Caco-2 (cell line): ENCODE data around the gene ATP8A1. TPM values are rescaled to one million over a fixed set of nuclear protein-coding genes. Genes with fewer than 3 reads are reported as not detected.

Source experiments
- BruUV-seq: library from RNA; stranded (reverse); fragments of 400-500 nt; replicated peaks from 2 replicates; lab custom pipeline; 2021; lab: Mats Ljungman, UMichigan
- CTCF ChIA-PET: fragments of 300-600 bp; sonication (Branson Sonifier 250); formaldehyde crosslinking; loops from one replicate; lab custom pipeline; 2022; ENCODE audit warnings: antibody characterized with exemption; lab: Charles Lee
- POLR2A ChIA-PET: fragments of 300-600 bp; sonication (Branson Sonifier 250); formaldehyde crosslinking; loops from one replicate; lab custom pipeline; 2022; ENCODE audit warnings: antibody characterized with exemption; lab: Charles Lee
- DNase-seq, 2 experiments: peaks; one replicate each; pipeline versions ENCODE4 v3.0.0 to v3.0.0-alpha.2; 2020 to 2022
- H3K27me3 ChIP-seq: replicated peaks from 2 replicates; pipeline ENCODE4 v1.6.0; 2011; ENCODE audit warnings: low read length; ENCODE audit not compliant: control insufficient read depth, insufficient read depth
- H3K36me3 ChIP-seq: 2 replicates; pipeline ENCODE4 v1.5.1; 2011; ENCODE audit warnings: low read length; ENCODE audit not compliant: control insufficient read depth, insufficient read depth
- H3K4me1 ChIP-seq: fragments of 250-450 bp; sonication (Bioruptor Pico); 2 replicates; pipeline ENCODE4 v1.5.1; 2020; ENCODE audit warnings: mild to moderate bottlenecking
- H3K4me3 ChIP-seq: 2 replicates; pipeline ENCODE4 v1.5.1; 2011; ENCODE audit warnings: low read depth, mild to moderate bottlenecking, control low read depth, low read length
- H3K9me3 ChIP-seq: fragments of 250-450 bp; sonication (Bioruptor Pico); 2 replicates; pipeline ENCODE4 v1.5.1; 2020; ENCODE audit warnings: mild to moderate bottlenecking, moderate library complexity
- H3K27ac Mint-ChIP-seq: one replicate; pipeline ENCODE4 v1.8.0; 2022; ENCODE audit warnings: mixed read lengths; ENCODE audit not compliant: unreplicated experiment
- H3K27me3 Mint-ChIP-seq: one replicate; pipeline ENCODE4 v1.8.0; 2022; ENCODE audit warnings: mixed read lengths; ENCODE audit not compliant: insufficient read depth, unreplicated experiment
- H3K36me3 Mint-ChIP-seq: one replicate; pipeline ENCODE4 v1.8.0; 2022; ENCODE audit warnings: mild to moderate bottlenecking, mixed read lengths; ENCODE audit not compliant: insufficient read depth, unreplicated experiment
- H3K4me1 Mint-ChIP-seq: one replicate; pipeline ENCODE4 v1.8.0; 2022; ENCODE audit warnings: low read depth, mixed read lengths; ENCODE audit not compliant: unreplicated experiment
- H3K4me3 Mint-ChIP-seq: one replicate; pipeline ENCODE4 v1.8.0; 2022; ENCODE audit warnings: mild to moderate bottlenecking, moderate library complexity, mixed read lengths; ENCODE audit not compliant: unreplicated experiment
- H3K9me3 Mint-ChIP-seq: one replicate; pipeline ENCODE4 v1.8.0; 2022; ENCODE audit warnings: mixed read lengths; ENCODE audit not compliant: unreplicated experiment
- CTCF ChIP-seq, 2 experiments: fragments of 200-600 bp in 1 of 2; IDR thresholded peaks; 1 replicate in 1 of 2; 2 replicates in 1 of 2; pipeline versions ENCODE4 v1.5.1 to v1.8.0; 2011 to 2022; ENCODE audit warnings: antibody characterized with exemption in 1 of 2, control low read depth in 1 of 2, inconsistent platforms in 1 of 2, low read depth in 1 of 2, low read length in 1 of 2, mild to moderate bottlenecking in 1 of 2, moderate library complexity in 1 of 2; ENCODE audit not compliant: insufficient read depth in 1 of 2, severe bottlenecking in 1 of 2, unreplicated experiment in 1 of 2
- intact Hi-C: fragments of 100-400 bp; cut with micrococcal nuclease; formaldehyde crosslinking; loops from one replicate; pipeline ENCODE4 v1.10.0; 2022; ENCODE audit not compliant: unreplicated experiment
- total RNA-seq: library from RNA; stranded (reverse); gene quantifications from 2 replicates; pipeline ENCODE4 v1.2.3, GENCODE V29; 2022

Gene ATP8A1
- total RNA-seq, 1 experiment from 2014 or later = 9.3 TPM

GRCh38 chr4:42442601-42443000, 214.3 kb downstream of the ATP8A1 start:
- H3K4me1 Mint-ChIP-seq = peaks cover 6% of the 10 kb centered on the region
- no peak for TF ChIP-seq CTCF (IDR thresholded peaks at IDR 0.05; ENCODE audit: insufficient read depth in 1 of 2, low read depth in 1 of 2, low read length in 1 of 2, severe bottlenecking in 1 of 2, unreplicated experiment in 1 of 2)
- H3K9me3 Mint-ChIP-seq = no peaks in the 10 kb centered on the region
- no peaks in the 10 kb centered on the region for H3K27me3 Mint-ChIP-seq
- DNase-seq = no peak
- POLR2A ChIA-PET = no interaction called here
- Histone ChIP-seq H3K4me3 (no peak overlapping the region), H3K9me3 (no peaks in the 10 kb centered on the region), H3K36me3 (no peaks in the 10 kb centered on the region), H3K27me3 (no peaks in the 10 kb centered on the region), H3K4me1 (no peaks in the 10 kb centered on the region)
- H3K4me3 Mint-ChIP-seq = no peak overlapping the region
- intact Hi-C loops = no loop called here
- H3K36me3 Mint-ChIP-seq = no peaks in the 10 kb centered on the region
- H3K27ac Mint-ChIP-seq = no peak overlapping the region
- no TSS peak for BruUV-seq
- CTCF ChIA-PET = no interaction called here

- ChIA-PET POLR2A (interaction anchor here (0.5 kb wide), 1 partner anchor 450 kb away, joined by 3 read pairs; no protein-coding TSS in a partner anchor), CTCF (no interaction called here)
- BruUV-seq = no TSS peak
- no peak overlapping the region for H3K4me3 ChIP-seq
- H3K9me3 ChIP-seq = no peaks in the 10 kb centered on the region
- intact Hi-C loops = no loop called here
- H3K4me1 ChIP-seq = no peaks in the 10 kb centered on the region
- H3K4me3 Mint-ChIP-seq = no peak overlapping the region
- H3K36me3 Mint-ChIP-seq = no peaks in the 10 kb centered on the region
- peaks cover 6% of the 10 kb centered on the region for H3K4me1 Mint-ChIP-seq
- H3K27me3 ChIP-seq = no peaks in the 10 kb centered on the region
- no peak for TF ChIP-seq CTCF (IDR thresholded peaks at IDR 0.05; ENCODE audit: insufficient read depth in 1 of 2, low read depth in 1 of 2, low read length in 1 of 2, severe bottlenecking in 1 of 2, unreplicated experiment in 1 of 2)
- no peaks in the 10 kb centered on the region for H3K9me3 Mint-ChIP-seq
- H3K36me3 ChIP-seq = no peaks in the 10 kb centered on the region
- H3K27me3 Mint-ChIP-seq = no peaks in the 10 kb centered on the region
- DNase-seq = no peak
- no peak overlapping the region for H3K27ac Mint-ChIP-seq
These were observed 216.8 kb downstream of the ATP8A1 start for GRCh38 chr4:42440083-42440482.

- no peaks in the 10 kb centered on the region for H3K36me3 Mint-ChIP-seq
- CTCF ChIA-PET = no interaction called here
These were observed 219.9 kb downstream of the ATP8A1 start for GRCh38 chr4:42436928-42437565.

More at GRCh38 chr4:42436928-42437565, 219.9 kb downstream of the ATP8A1 start:
- H3K4me3 Mint-ChIP-seq = no peak overlapping the region
- no TSS peak for BruUV-seq
- POLR2A ChIA-PET = no interaction called here
- intact Hi-C loops = no loop called here
- Histone ChIP-seq H3K4me3 (no peak overlapping the region), H3K4me1 (no peaks in the 10 kb centered on the region), H3K9me3 (no peaks in the 10 kb centered on the region), H3K36me3 (no peaks in the 10 kb centered on the region), H3K27me3 (no peaks in the 10 kb centered on the region)
- H3K9me3 Mint-ChIP-seq = no peaks in the 10 kb centered on the region
- no peak for DNase-seq
- no peak for TF ChIP-seq CTCF (IDR thresholded peaks at IDR 0.05; ENCODE audit: insufficient read depth in 1 of 2, low read depth in 1 of 2, low read length in 1 of 2, severe bottlenecking in 1 of 2, unreplicated experiment in 1 of 2)
- no peaks in the 10 kb centered on the region for H3K27me3 Mint-ChIP-seq
- peaks cover 6% of the 10 kb centered on the region for H3K4me1 Mint-ChIP-seq
- no peak overlapping the region for H3K27ac Mint-ChIP-seq
